Measurements from ENCODE around the gene CDK1.

CDK1 gene

GRCh38 chr10:60797200-60797599 lies 18.9 kb downstream of the CDK1 start:
- ChIA-PET CTCF (no interaction called here), POLR2A (interaction anchor here (0.8 to 2.7 kb wide), 2 partner anchors 18 to 19 kb away, joined by 3 to 13 read pairs; partner anchors contain the start of gene CDK1)
- no peak for TF ChIP-seq NFRKB (IDR thresholded peaks at IDR 0.05)
- TF ChIP-seq CTBP1 (IDR thresholded peaks at IDR 0.05; ENCODE audit: borderline replicate concordance): no peak
- no peak for TF ChIP-seq FOXM1 (IDR thresholded peaks at IDR 0.05; ENCODE audit: borderline replicate concordance)
- TF ChIP-seq SP1 (IDR thresholded peaks at IDR 0.05): no peak
- TF ChIP-seq HDGF (IDR thresholded peaks at IDR 0.05; ENCODE audit: borderline replicate concordance): no peak
- TF ChIP-seq BHLHE40 (IDR thresholded peaks at IDR 0.05; ENCODE audit: borderline replicate concordance): no peak
- TF ChIP-seq PKNOX1 (IDR thresholded peaks at IDR 0.05): no peak
- TF ChIP-seq TARDBP (IDR thresholded peaks at IDR 0.05): no peak
- no peak for TF ChIP-seq L3MBTL2 (conservative IDR thresholded peaks at IDR 0.05)
- no peak for TF ChIP-seq ZNF384 (IDR thresholded peaks at IDR 0.05)
- TF ChIP-seq ELF4 (IDR thresholded peaks at IDR 0.05): no peak
- no peak for DNase-seq (ENCODE audit: extremely low spot score)

- ChIA-PET POLR2A (interaction anchor here (0.6 kb wide), 1 partner anchor 20 kb away, joined by 3 read pairs; the partner anchor contains the start of gene CDK1), CTCF (no interaction called here)
- TF ChIP-seq ZNF384 (IDR thresholded peaks at IDR 0.05) (no peak), TARDBP (IDR thresholded peaks at IDR 0.05) (no peak), SP1 (IDR thresholded peaks at IDR 0.05) (no peak), NFRKB (IDR thresholded peaks at IDR 0.05) (no peak)
- DNase-seq (ENCODE audit: extremely low spot score): no peak
These were observed 19.8 kb downstream of the CDK1 start for GRCh38 chr10:60798031-60798430.

GRCh38 chr10:60798870-60799269 lies 20.6 kb downstream of the CDK1 start:
- ChIA-PET CTCF (no interaction called here), POLR2A (no interaction called here)
- no peak for DNase-seq (ENCODE audit: extremely low spot score)
- TF ChIP-seq ELF4 (IDR thresholded peaks at IDR 0.05) (no peak), FOXA1 (IDR thresholded peaks at IDR 0.05) (no peak), FOXM1 (IDR thresholded peaks at IDR 0.05; ENCODE audit: borderline replicate concordance) (no peak), ZNF384 (IDR thresholded peaks at IDR 0.05) (no peak), FOXK2 (IDR thresholded peaks at IDR 0.05) (no peak), L3MBTL2 (conservative IDR thresholded peaks at IDR 0.05) (no peak), LEF1 (IDR thresholded peaks at IDR 0.05; ENCODE audit: borderline replicate concordance) (no peak), SUZ12 (IDR thresholded peaks at IDR 0.05) (no peak)

- ChIA-PET POLR2A (no interaction called here), CTCF (no interaction called here)
- DNase-seq (ENCODE audit: extremely low spot score): no peak
- TF ChIP-seq NFRKB (IDR thresholded peaks at IDR 0.05) (no peak), TARDBP (IDR thresholded peaks at IDR 0.05) (no peak), ZNF384 (IDR thresholded peaks at IDR 0.05) (no peak)
These were observed 21.8 kb downstream of the CDK1 start for GRCh38 chr10:60799971-60800650.

- no peak for DNase-seq (ENCODE audit: extremely low spot score)
- no peak for TF ChIP-seq ZNF384 (IDR thresholded peaks at IDR 0.05)
- no peak for TF ChIP-seq TARDBP (IDR thresholded peaks at IDR 0.05)
- no peak for TF ChIP-seq SUZ12 (IDR thresholded peaks at IDR 0.05)
- no peak for TF ChIP-seq SP1 (IDR thresholded peaks at IDR 0.05)
- no peak for TF ChIP-seq FOXK2 (IDR thresholded peaks at IDR 0.05)
- TF ChIP-seq LEF1 (IDR thresholded peaks at IDR 0.05; ENCODE audit: borderline replicate concordance): no peak
- no peak for TF ChIP-seq PKNOX1 (IDR thresholded peaks at IDR 0.05)
- no peak for TF ChIP-seq FOXM1 (IDR thresholded peaks at IDR 0.05; ENCODE audit: borderline replicate concordance)
- TF ChIP-seq FOXA1 (IDR thresholded peaks at IDR 0.05): no peak
- TF ChIP-seq ARNT (IDR thresholded peaks at IDR 0.05): no peak
- no peak for TF ChIP-seq CTBP1 (IDR thresholded peaks at IDR 0.05; ENCODE audit: borderline replicate concordance)
- ChIA-PET CTCF (no interaction called here), POLR2A (no interaction called here)
These were observed 22.6 kb downstream of the CDK1 start for GRCh38 chr10:60800918-60801317.

GRCh38 chr10:60801522-60801921 lies 23.2 kb downstream of the CDK1 start:
- POLR2A ChIA-PET: no interaction called here
- no peak for TF ChIP-seq PKNOX1 (IDR thresholded peaks at IDR 0.05)
- TF ChIP-seq HDGF (IDR thresholded peaks at IDR 0.05; ENCODE audit: borderline replicate concordance): no peak
- no peak for TF ChIP-seq L3MBTL2 (conservative IDR thresholded peaks at IDR 0.05)
- no peak for DNase-seq (ENCODE audit: extremely low spot score)
- CTCF ChIA-PET: no interaction called here

GRCh38 chr10:60803433-60803832 lies 25.2 kb downstream of the CDK1 start:
- TF ChIP-seq FOXM1 (IDR thresholded peaks at IDR 0.05; ENCODE audit: borderline replicate concordance): no peak
- DNase-seq (ENCODE audit: extremely low spot score): no peak
- POLR2A ChIA-PET: no interaction called here
- CTCF ChIA-PET: interaction anchor here (1.1 kb wide), 1 partner anchor 17 kb away, joined by 3 read pairs; no protein-coding TSS in a partner anchor
